ENCODE data around the gene ABCA5. TPM values are rescaled to one million over a fixed set of nuclear protein-coding genes. Genes with fewer than 3 reads are reported as not detected.
"Not testable (repeated sequence)": the region's sequence is repeated elsewhere in the genome, so short reads cannot be mapped to it uniquely, and the experiment has no call there.

The ABCA5 gene
- total and polyA plus RNA-seq, 5 experiments from 2014 or later, result 6.0 to 40.0 (median 6.6) TPM

DNA sequence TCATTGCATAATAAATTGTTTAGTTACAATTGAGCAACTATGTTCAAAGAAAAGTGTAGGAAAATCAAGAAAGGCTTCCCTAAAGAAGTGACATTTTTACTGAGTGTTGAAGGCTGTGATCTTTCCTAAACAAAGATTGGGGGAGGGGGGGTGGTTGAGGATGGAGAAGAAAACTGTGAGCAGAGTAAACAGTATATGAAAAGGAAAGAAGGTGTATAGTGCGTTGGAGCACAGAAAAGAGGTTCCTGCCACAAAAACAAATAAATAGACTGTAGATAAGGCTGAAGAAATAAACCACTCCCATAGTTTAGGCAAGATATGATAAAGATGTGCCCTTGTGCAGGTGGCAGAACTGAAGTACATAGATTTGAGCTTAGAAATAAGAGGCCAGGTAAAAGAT, 106.8 kb downstream of the ABCA5 start:
- H3K9me3 Mint-ChIP-seq, result no peaks in the 10 kb centered on the region
- no peaks in the 10 kb centered on the region for H3K27me3 Mint-ChIP-seq
- H3K4me1 Mint-ChIP-seq, result peaks cover 4 to 15% (median 12%) of the 10 kb centered on the region in 4 donors
- POLR2A ChIA-PET, result no interaction called here
- H3K27ac Mint-ChIP-seq, result no peak overlapping the region
- H3K36me3 Mint-ChIP-seq, result peaks cover 9 to 15% (median 12%) of the 10 kb centered on the region in 3 donors
- no peak overlapping the region for H3K4me3 Mint-ChIP-seq
- no peak for ATAC-seq
- DNase-seq, result no peak

DNA sequence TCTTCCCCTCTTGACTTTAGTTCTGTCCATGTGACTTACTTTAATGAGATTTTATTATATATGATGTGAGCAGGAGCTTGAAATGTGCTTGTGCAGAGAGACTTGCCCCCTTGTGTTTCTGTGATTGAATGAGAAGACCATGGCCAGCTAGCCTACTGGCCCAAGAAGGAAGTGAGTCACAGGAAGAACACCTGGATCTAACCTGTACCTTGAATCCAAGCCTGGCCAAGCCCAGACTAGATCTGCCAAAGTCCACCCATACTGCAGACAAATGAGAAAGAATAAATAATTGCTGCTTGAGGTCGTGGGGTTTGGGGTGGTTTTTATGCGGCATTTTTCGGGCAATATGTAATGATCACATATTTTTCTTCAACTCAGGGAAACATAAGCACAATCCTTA, 107.9 kb downstream of the ABCA5 start:
- ATAC-seq (no peak), DNase-seq (no peak)
- POLR2A ChIA-PET, result no interaction called here
- no peaks in the 10 kb centered on the region for H3K27me3 Mint-ChIP-seq
- no peak overlapping the region for H3K4me3 Mint-ChIP-seq
- H3K27ac Mint-ChIP-seq, result no peak overlapping the region
- no peaks in the 10 kb centered on the region for H3K9me3 Mint-ChIP-seq
- H3K4me1 Mint-ChIP-seq, result peaks cover 4 to 13% (median 10%) of the 10 kb centered on the region in 4 donors
- H3K36me3 Mint-ChIP-seq, result peaks cover 9 to 15% (median 12%) of the 10 kb centered on the region in 3 donors

- DNase-seq (no peak), ATAC-seq (no peak)
- peaks cover 0 to 3% (median 0%) of the 10 kb centered on the region in 4 donors for H3K4me1 Mint-ChIP-seq
- H3K36me3 Mint-ChIP-seq, result peaks cover 0 to 10% (median 2%) of the 10 kb centered on the region in 3 donors
- peaks cover 0 to 5% (median 0%) of the 10 kb centered on the region in 9 donors for H3K9me3 Mint-ChIP-seq
- no peak overlapping the region for H3K27ac Mint-ChIP-seq
- no peaks in the 10 kb centered on the region for H3K27me3 Mint-ChIP-seq
- POLR2A ChIA-PET, result no interaction called here
- H3K4me3 Mint-ChIP-seq, result no peak overlapping the region
Measured at GRCh38 chr17:69213059-69213813, 113.7 kb downstream of the ABCA5 start.

DNA sequence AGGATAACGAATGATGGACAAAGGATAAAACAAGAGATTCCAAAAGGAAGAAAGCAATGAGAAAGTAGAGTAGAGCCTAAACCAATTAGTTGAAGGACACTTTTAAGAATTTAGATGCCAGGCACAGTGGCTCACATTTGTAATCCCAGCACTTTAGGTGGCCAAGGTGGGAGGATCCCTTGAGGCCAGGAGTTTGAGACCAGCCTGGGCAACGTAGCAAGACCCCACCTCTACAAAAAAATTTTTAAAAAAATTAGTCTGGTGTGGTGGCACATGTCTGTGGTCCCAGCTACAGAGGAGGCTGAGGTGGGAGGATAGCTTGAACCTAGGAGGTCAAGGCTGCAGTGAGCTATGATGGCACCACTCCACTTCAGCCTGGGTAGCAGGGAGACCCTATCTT, 118.3 kb downstream of the ABCA5 start:
- Mint-ChIP-seq H3K27me3 (no peaks in the 10 kb centered on the region), H3K9me3 (peaks cover 0 to 5% (median 0%) of the 10 kb centered on the region in 9 donors), H3K36me3 (peaks cover 0 to 13% (median 2%) of the 10 kb centered on the region in 3 donors), H3K27ac (no peak overlapping the region), H3K4me1 (peaks cover 0 to 5% (median 0%) of the 10 kb centered on the region in 4 donors), H3K4me3 (no peak overlapping the region)
- no peak for DNase-seq
- no peak for ATAC-seq
- POLR2A ChIA-PET, result no interaction called here

DNA sequence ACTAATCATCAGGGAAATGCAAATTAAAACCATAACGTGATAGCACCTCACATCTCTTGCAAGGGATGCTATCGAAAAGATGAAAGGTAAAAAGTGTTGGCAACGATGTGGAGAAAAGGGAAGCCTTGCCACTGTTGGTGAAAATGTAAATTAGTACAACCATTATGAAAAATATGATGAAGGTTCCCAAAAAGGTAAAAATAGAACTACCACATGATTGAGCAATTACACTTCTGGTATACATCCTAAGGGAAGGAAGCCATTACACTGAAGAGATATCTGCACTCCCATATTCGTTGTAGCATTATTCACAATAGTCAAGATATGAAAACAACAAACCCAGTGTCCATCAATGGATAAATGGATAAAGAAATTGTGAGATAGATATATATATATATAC, 119.8 kb downstream of the ABCA5 start:
- DNase-seq (no peak), ATAC-seq (no peak)
- peaks cover 0 to 2% (median 0%) of the 10 kb centered on the region in 9 donors for H3K9me3 Mint-ChIP-seq
- no peak overlapping the region for H3K4me3 Mint-ChIP-seq
- peaks cover 0 to 5% (median 0%) of the 10 kb centered on the region in 4 donors for H3K4me1 Mint-ChIP-seq
- H3K27ac Mint-ChIP-seq, result no peak overlapping the region
- H3K27me3 Mint-ChIP-seq, result no peaks in the 10 kb centered on the region
- peaks cover 0 to 6% (median 0%) of the 10 kb centered on the region in 3 donors for H3K36me3 Mint-ChIP-seq
- POLR2A ChIA-PET, result no interaction called here

DNA sequence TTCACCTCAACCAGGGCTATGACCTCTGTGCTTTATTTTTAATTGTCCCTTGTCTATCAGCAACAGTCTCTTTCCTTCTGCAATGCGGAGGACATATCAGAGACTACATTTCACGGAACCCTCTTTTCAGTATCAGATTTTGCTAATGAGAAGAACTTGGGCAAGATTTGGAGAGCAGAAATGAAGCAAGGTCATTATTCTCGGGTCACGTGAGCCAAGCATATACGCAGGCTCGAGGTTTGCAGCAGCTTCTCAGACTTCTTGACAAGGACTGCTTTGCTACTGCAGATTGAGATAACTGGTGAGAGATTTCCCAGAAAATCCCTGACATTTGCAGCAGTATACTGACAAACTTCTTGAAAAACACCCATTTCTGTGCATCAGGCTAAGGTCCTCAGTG, 128.7 kb downstream of the ABCA5 start:
- DNase-seq (no peak), ATAC-seq (no peak)
- no peaks in the 10 kb centered on the region for H3K9me3 Mint-ChIP-seq
- H3K27ac Mint-ChIP-seq, result no peak overlapping the region
- no peaks in the 10 kb centered on the region for H3K4me1 Mint-ChIP-seq
- H3K27me3 Mint-ChIP-seq, result peaks cover 0 to 5% (median 0%) of the 10 kb centered on the region in 5 donors
- POLR2A ChIA-PET, result no interaction called here
- H3K4me3 Mint-ChIP-seq, result no peak overlapping the region
- peaks cover 4 to 6% (median 4%) of the 10 kb centered on the region in 3 donors for H3K36me3 Mint-ChIP-seq

GRCh38 chr17:69196105-69196653, 130.8 kb downstream of the ABCA5 start:
- H3K27me3 Mint-ChIP-seq, ATAC-seq, POLR2A ChIA-PET, H3K27ac Mint-ChIP-seq, H3K9me3 Mint-ChIP-seq, H3K4me3 Mint-ChIP-seq, H3K4me1 Mint-ChIP-seq, DNase-seq, H3K36me3 Mint-ChIP-seq: not testable (repeated sequence)

Other genes starting within 250 kb of the ABCA5 start
- gene ABCA6, start 185.2 kb downstream of the ABCA5 start, total RNA-seq, result under 1 TPM; 0.66 to 0.70 TPM
- gene ABCA6, start 185.2 kb downstream of the ABCA5 start, polyA plus RNA-seq, result under 1 TPM in 1 of 3 donors, not detected in 2; 0.15 TPM
- 1 to 10 TPM; 3.2 to 5.5 TPM for gene ABCA10, start 98.3 kb downstream of the ABCA5 start, total RNA-seq
- gene ABCA10, start 98.3 kb downstream of the ABCA5 start, polyA plus RNA-seq, result not detected
- 10 to 100 TPM; 12.9 to 15.9 TPM for gene MAP2K6, start 87.6 kb upstream of the ABCA5 start, total RNA-seq
- 10 to 100 TPM; 15.2 to 18.9 (median 17.3) TPM for gene MAP2K6, start 87.6 kb upstream of the ABCA5 start, polyA plus RNA-seq

All from naive thymus-derived CD8-positive, alpha-beta T cell (primary cell).